Smooth muscle cell (in vitro differentiated cells): ENCODE data around the gene CALN1. TPM values are rescaled to one million over a fixed set of nuclear protein-coding genes. Genes with fewer than 3 reads are reported as not detected.

Experiments
- DNase-seq: peaks from one replicate; lab custom pipeline; 2025; ENCODE audit not compliant: unreplicated experiment; lab: John Stamatoyannopoulos, UW
- H2AFZ ChIP-seq: fragments of 200-600 bp; sonication (generic); 2 replicates; pipeline ENCODE4 v1.6.0; 2016; ENCODE audit warnings: antibody characterized with exemption, low read depth, mild to moderate bottlenecking
- H3F3A ChIP-seq: fragments of 200-600 bp; sonication (generic); 2 replicates; pipeline ENCODE4 v1.6.0; 2017; ENCODE audit warnings: antibody characterized with exemption, low read depth
- H3K27ac ChIP-seq: fragments of 200-600 bp; sonication (generic); 2 replicates; pipeline ENCODE4 v1.5.1; 2016; ENCODE audit warnings: low read depth, mild to moderate bottlenecking
- H3K27me3 ChIP-seq: fragments of 200-600 bp; sonication (generic); 2 replicates; pipeline ENCODE4 v1.6.1; 2016; ENCODE audit warnings: low read depth, mild to moderate bottlenecking
- H3K36me3 ChIP-seq: fragments of 200-600 bp; sonication (generic); 2 replicates; pipeline ENCODE4 v1.5.1; 2016; ENCODE audit warnings: low read depth
- H3K4me1 ChIP-seq: fragments of 200-600 bp; sonication (generic); 2 replicates; pipeline ENCODE4 v1.5.1; 2016; ENCODE audit warnings: low read depth
- H3K4me2 ChIP-seq: fragments of 200-600 bp; sonication (generic); 2 replicates; pipeline ENCODE4 v1.6.0; 2016; ENCODE audit warnings: mild to moderate bottlenecking
- H3K4me3 ChIP-seq: fragments of 200-600 bp; sonication (generic); 2 replicates; pipeline ENCODE4 v1.5.1; 2016; ENCODE audit warnings: mild to moderate bottlenecking
- H3K79me2 ChIP-seq: fragments of 200-600 bp; sonication (generic); 2 replicates; pipeline ENCODE4 v1.6.0; 2016; ENCODE audit warnings: low read depth, mild to moderate bottlenecking
- H3K9ac ChIP-seq: fragments of 200-600 bp; sonication (generic); 2 replicates; pipeline ENCODE4 v1.6.0; 2016; ENCODE audit warnings: low read depth
- H3K9me3 ChIP-seq: fragments of 200-600 bp; sonication (generic); replicated peaks from 2 replicates; pipeline ENCODE4 v1.5.1; 2016; ENCODE audit warnings: low read depth
- H4K20me1 ChIP-seq: fragments of 200-600 bp; sonication (generic); 2 replicates; pipeline ENCODE4 v1.6.0; 2016; ENCODE audit warnings: low read depth
- CTCF ChIP-seq: fragments of 200-600 bp; sonication (generic); IDR thresholded peaks from 2 replicates; pipeline ENCODE4 v1.5.1; 2017; ENCODE audit warnings: borderline replicate concordance, mild to moderate bottlenecking, antibody characterized with exemption; ENCODE audit not compliant: insufficient read depth, poor library complexity, severe bottlenecking
- WGBS: methylation state at CpG from one replicate; pipeline ENCODE4 v1.1.7; 2016; ENCODE audit warnings: low lambda C conversion rate; 5-methylcytosine and 5-hydroxymethylcytosine counted together
- polyA plus RNA-seq: library from polyadenylated mRNA; unstranded; fragments of >200 nt; fragmentation: Nextera tagmentation; extraction: Ambion mirVana; gene quantifications from 2 replicates; pipeline ENCODE4 v1.2.1, GENCODE V29; 2016
- total RNA-seq: library from RNA; depleted of rRNA; stranded (reverse); fragments of >200 nt; gene quantifications from 2 replicates; pipeline ENCODE4 v1.2.3, GENCODE V29; 2014

CALN1 gene
- total and polyA plus RNA-seq, 2 experiments from 2014 or later: not detected

GRCh38 chr7:71842381-71842780, 569.8 kb downstream of the CALN1 start:
- WGBS: 64% methylated on average over 6 of the region's 6 CpGs
- Histone ChIP-seq H3K36me3 (no peaks in the 10 kb centered on the region), H3K9ac (no peak overlapping the region), H2AFZ (no peak overlapping the region), H3K27me3 (peaks cover 15% of the 10 kb centered on the region), H4K20me1 (no peaks in the 10 kb centered on the region), H3F3A (no peaks in the 10 kb centered on the region), H3K4me2 (no peak overlapping the region), H3K27ac (no peak overlapping the region), H3K9me3 (no peaks in the 10 kb centered on the region), H3K4me1 (no peaks in the 10 kb centered on the region), H3K4me3 (no peak overlapping the region), H3K79me2 (no peaks in the 10 kb centered on the region)
- no peak for TF ChIP-seq CTCF
- DNase-seq: no peak

GRCh38 chr7:71835056-71835455, 577.1 kb downstream of the CALN1 start:
- Histone ChIP-seq H3K4me3 (no peak overlapping the region), H3K9ac (no peak overlapping the region), H4K20me1 (no peaks in the 10 kb centered on the region), H3K9me3 (no peaks in the 10 kb centered on the region), H2AFZ (no peak overlapping the region), H3K27ac (no peak overlapping the region), H3K27me3 (peaks cover 5% of the 10 kb centered on the region), H3K36me3 (no peaks in the 10 kb centered on the region), H3K4me2 (no peak overlapping the region), H3K79me2 (no peaks in the 10 kb centered on the region), H3K4me1 (no peaks in the 10 kb centered on the region), H3F3A (no peaks in the 10 kb centered on the region)
- 86% methylated on average over 5 of the region's 5 CpGs for WGBS
- TF ChIP-seq CTCF: no peak
- no peak for DNase-seq

- 83% methylated on average over 3 of the region's 3 CpGs for WGBS
Observed at GRCh38 chr7:71829515-71829914, 582.6 kb downstream of the CALN1 start.

More at GRCh38 chr7:71829515-71829914, 582.6 kb downstream of the CALN1 start:
- H3K27me3 ChIP-seq: no peaks in the 10 kb centered on the region
- H3K4me2 ChIP-seq: no peak overlapping the region
- no peaks in the 10 kb centered on the region for H3F3A ChIP-seq
- H3K36me3 ChIP-seq: no peaks in the 10 kb centered on the region
- H2AFZ ChIP-seq: no peak overlapping the region
- H3K79me2 ChIP-seq: no peaks in the 10 kb centered on the region
- no peak overlapping the region for H3K27ac ChIP-seq
- H3K4me1 ChIP-seq: peaks cover 2% of the 10 kb centered on the region
- no peak for TF ChIP-seq CTCF
- no peak overlapping the region for H3K4me3 ChIP-seq
- no peaks in the 10 kb centered on the region for H4K20me1 ChIP-seq
- no peak for DNase-seq
- no peak overlapping the region for H3K9ac ChIP-seq
- H3K9me3 ChIP-seq: no peaks in the 10 kb centered on the region
